PFSK-1 (cell line): ENCODE data around the gene TESK1.

Experiments
- POLR2AphosphoS5 ChIP-seq: IDR thresholded peaks from 2 replicates; pipeline ENCODE4 v1.6.1; 2012; ENCODE audit warnings: low read depth, mild to moderate bottlenecking, control low read depth, low read length, moderate library complexity
- REST ChIP-seq, 2 experiments: IDR thresholded peaks; 2 replicates each; pipeline versions ENCODE4 v1.6.1 to v1.8.0; 2011 to 2012; ENCODE audit warnings: low read depth in 2 of 2, low read length in 2 of 2, control low read depth in 1 of 2, inconsistent platforms in 1 of 2, mild to moderate bottlenecking in 1 of 2, moderate library complexity in 1 of 2; ENCODE audit not compliant: insufficient read depth in 1 of 2
- TAF1 ChIP-seq: IDR thresholded peaks from 2 replicates; pipeline ENCODE4 v1.6.1; 2012; ENCODE audit warnings: low read length, control low read depth, borderline replicate concordance; ENCODE audit not compliant: insufficient read depth

GRCh38 chr9:35609820-35610163, 4.7 kb downstream of the TESK1 start:
- TF ChIP-seq REST (IDR thresholded peaks at IDR 0.05; ENCODE audit: insufficient read depth in 1 of 2, low read depth in 2 of 2, low read length in 2 of 2): no peak
- TF ChIP-seq POLR2AphosphoS5: no peak
- no peak for TF ChIP-seq TAF1
